ENCODE data around the gene IL1RAPL2.

GRCh38 chrX:105515561-105515960 lies 949.6 kb downstream of the IL1RAPL2 start:
- TF ChIP-seq EZH2phosphoT487 (conservative IDR thresholded peaks at IDR 0.05; ENCODE audit: low read length): no peak
- no peak for TF ChIP-seq CTCF (IDR thresholded peaks at IDR 0.05; ENCODE audit: insufficient read depth, low read length, poor library complexity, severe bottlenecking)

Data from SU-DHL-6 (cell line).